Activated naive CD4-positive, alpha-beta T cell (primary cell): Measurements from ENCODE around the gene PRM3.
A peak's percentile ranks its signal among the peaks of the same experiment; 100 is the strongest.
"Not testable (repeated sequence)": the region's sequence is repeated elsewhere in the genome, so short reads cannot be mapped to it uniquely, and the experiment has no call there.

ENCODE experiments used
- DNase-seq, 4 experiments: peaks; one replicate each; lab custom pipeline; 2025; lab: John Stamatoyannopoulos, UW

PRM3 gene

GRCh38 chr16:11303405-11304138, 30.1 kb upstream of the PRM3 start:
- no peak for DNase-seq

- DNase-seq: no peak
Measured at GRCh38 chr16:11302977-11303376, 29.5 kb upstream of the PRM3 start.

GRCh38 chr16:11301645-11302501, 28.4 kb upstream of the PRM3 start:
- no peak for DNase-seq

- no peak for DNase-seq
Measured at GRCh38 chr16:11300560-11300892, 27.1 kb upstream of the PRM3 start.

GRCh38 chr16:11299865-11300559, 26.6 kb upstream of the PRM3 start:
- DNase-seq: no peak

GRCh38 chr16:11298950-11299547, 25.6 kb upstream of the PRM3 start:
- DNase-seq: not testable (repeated sequence)

GRCh38 chr16:11298143-11298900, 24.9 kb upstream of the PRM3 start:
- no peak for DNase-seq

GRCh38 chr16:11297492-11298142, 24.2 kb upstream of the PRM3 start:
- DNase-seq: peak in 2 of 4 experiments; percentile 38 to 61

GRCh38 chr16:11296706-11297491, 23.5 kb upstream of the PRM3 start:
- no peak for DNase-seq

GRCh38 chr16:11296351-11296705, 22.9 kb upstream of the PRM3 start:
- no peak for DNase-seq

- no peak for DNase-seq
Measured at GRCh38 chr16:11295672-11296071, 22.2 kb upstream of the PRM3 start.

GRCh38 chr16:11292076-11292748, 18.8 kb upstream of the PRM3 start:
- no peak for DNase-seq

- DNase-seq: no peak
Measured at GRCh38 chr16:11291091-11291703, 17.8 kb upstream of the PRM3 start.

- no peak for DNase-seq
Measured at GRCh38 chr16:11290102-11290893, 16.9 kb upstream of the PRM3 start.

GRCh38 chr16:11289696-11290095, 16.3 kb upstream of the PRM3 start:
- not testable (repeated sequence) for DNase-seq

GRCh38 chr16:11289202-11289601, 15.8 kb upstream of the PRM3 start:
- no peak for DNase-seq

GRCh38 chr16:11285842-11286241, 12.4 kb upstream of the PRM3 start:
- no peak for DNase-seq

GRCh38 chr16:11283820-11284248, 10.4 kb upstream of the PRM3 start:
- no peak for DNase-seq
